ENCODE data around the gene NQO1.
"Not testable (repeated sequence)": the region's sequence is repeated elsewhere in the genome, so short reads cannot be mapped to it uniquely, and the experiment has no call there.

NQO1 gene

GRCh38 chr16:69726313-69727060 lies at the start of gene NQO1:
TSS of gene NQO1 (minus strand) at chr16:69726560. CDS start at chr16:69726439, 121 bp downstream.
- DNase-seq (ENCODE audit: low read depth): peak; percentile 74

GRCh38 chr16:69775563-69775962 lies 49.2 kb upstream of the NQO1 start:
- no peak for DNase-seq (ENCODE audit: low read depth)

GRCh38 chr16:69773260-69773947 lies 47.0 kb upstream of the NQO1 start:
- DNase-seq (ENCODE audit: low read depth): no peak

- DNase-seq (ENCODE audit: low read depth): no peak
Observed at GRCh38 chr16:69771651-69771967, 45.2 kb upstream of the NQO1 start.

- no peak for DNase-seq (ENCODE audit: low read depth)
Observed at GRCh38 chr16:69769404-69769803, 43.0 kb upstream of the NQO1 start.

- no peak for DNase-seq (ENCODE audit: low read depth)
Observed at GRCh38 chr16:69768666-69769065, 42.3 kb upstream of the NQO1 start.

GRCh38 chr16:69767459-69768229 lies 41.3 kb upstream of the NQO1 start:
- DNase-seq (ENCODE audit: low read depth): no peak

GRCh38 chr16:69763599-69763942 lies 37.2 kb upstream of the NQO1 start:
- DNase-seq (ENCODE audit: low read depth): no peak

GRCh38 chr16:69762814-69763598 lies 36.6 kb upstream of the NQO1 start:
- no peak for DNase-seq (ENCODE audit: low read depth)

GRCh38 chr16:69761983-69762813 lies 35.8 kb upstream of the NQO1 start, which contains the start of gene WWP2:
TSS of gene WWP2 (plus strand) at chr16:69762332. CDS start at chr16:69787011, 24,679 bp downstream.
- peak; percentile 59 for DNase-seq (ENCODE audit: low read depth)

GRCh38 chr16:69757375-69757774 lies 31.0 kb upstream of the NQO1 start:
- DNase-seq (ENCODE audit: low read depth): not testable (repeated sequence)

- DNase-seq (ENCODE audit: low read depth): no peak
Observed at GRCh38 chr16:69756705-69757104, 30.3 kb upstream of the NQO1 start.

- DNase-seq (ENCODE audit: low read depth): peak; percentile 92
Observed at GRCh38 chr16:69754469-69755310, 28.3 kb upstream of the NQO1 start, which contains the start of gene NOB1. TSS of gene NOB1 (minus strand) at chr16:69754926. CDS start at chr16:69754910, 16 bp downstream.

- no peak for DNase-seq (ENCODE audit: low read depth)
Observed at GRCh38 chr16:69754143-69754468, 27.7 kb upstream of the NQO1 start.

- DNase-seq (ENCODE audit: low read depth): no peak
Observed at GRCh38 chr16:69748694-69749345, 22.5 kb upstream of the NQO1 start.

- no peak for DNase-seq (ENCODE audit: low read depth)
Observed at GRCh38 chr16:69747115-69747514, 20.8 kb upstream of the NQO1 start.

- DNase-seq (ENCODE audit: low read depth): no peak
Observed at GRCh38 chr16:69745959-69746358, 19.6 kb upstream of the NQO1 start.

GRCh38 chr16:69745232-69745612 lies 18.9 kb upstream of the NQO1 start:
- DNase-seq (ENCODE audit: low read depth): no peak

- no peak for DNase-seq (ENCODE audit: low read depth)
Observed at GRCh38 chr16:69744363-69745231, 18.2 kb upstream of the NQO1 start.
